B cell (primary cell): ENCODE data around the gene ISL2. TPM values are rescaled to one million over a fixed set of nuclear protein-coding genes. Genes with fewer than 3 reads are reported as not detected.

ENCODE experiments used
- ATAC-seq: fragments of 200-7000 bp; cut with Tn5 transposase; one replicate; pipeline ENCODE4 v1.10.0; 2021; ENCODE audit warnings: low read depth, mild to moderate bottlenecking, moderate number of reproducible peaks, moderate library complexity
- CTCF ChIA-PET: fragments of 350-600 bp; sonication (Branson Sonifier 250); formaldehyde crosslinking; loops from one replicate; lab custom pipeline; 2021; ENCODE audit warnings: antibody characterized with exemption, inconsistent platforms; lab: Charles Lee
- POLR2A ChIA-PET: fragments of 350-600 bp; sonication (Branson Sonifier 250); formaldehyde crosslinking; loops from one replicate; lab custom pipeline; 2021; ENCODE audit warnings: antibody characterized with exemption; lab: Charles Lee
- DNase-seq: peaks from one replicate; pipeline ENCODE4 v3.0.0; 2013
- H2AFZ ChIP-seq: 2 replicates; pipeline ENCODE4 v1.6.1; 2012; ENCODE audit warnings: mild to moderate bottlenecking, low read depth, low read length; ENCODE audit not compliant: insufficient read depth, poor library complexity, severe bottlenecking
- H3K27ac ChIP-seq, 2 donors: 1 replicate in 1 of 2; 2 replicates in 1 of 2; pipeline ENCODE4 v1.5.1; 2012 to 2013; ENCODE audit warnings: low read length in 2 of 2, mild to moderate bottlenecking in 2 of 2, moderate library complexity in 1 of 2
- H3K27me3 ChIP-seq, 4 experiments: fragments of 200-600 bp in 1 of 4; sonication (generic) in 1 of 4; replicated peaks in 1 of 4; 1 replicate in 2 of 4; 2 replicates in 2 of 4; pipeline versions ENCODE4 v1.6.1 to v1.7.0; 2013 to 2016; ENCODE audit warnings: low read length in 3 of 4, mild to moderate bottlenecking in 2 of 4, mixed read lengths in 1 of 4, moderate library complexity in 1 of 4; ENCODE audit not compliant: insufficient read depth in 4 of 4, control insufficient read depth in 3 of 4; ENCODE audit errors: control extremely low read depth in 1 of 4
- H3K36me3 ChIP-seq, 2 experiments: replicated peaks in 1 of 2; 1 replicate in 1 of 2; 2 replicates in 1 of 2; pipeline versions ENCODE4 v1.6.1 to v1.7.1; 2013; ENCODE audit warnings: low read length in 1 of 2; ENCODE audit not compliant: insufficient read depth in 2 of 2, control insufficient read depth in 1 of 2; ENCODE audit errors: control extremely low read depth in 1 of 2, extremely low read depth in 1 of 2
- H3K4me1 ChIP-seq, 2 donors: fragments of 200-600 bp in 1 of 2; sonication (generic) in 1 of 2; 1 replicate in 1 of 2; 2 replicates in 1 of 2; pipeline versions ENCODE4 v1.5.1 to v1.6.1; 2013 to 2017; ENCODE audit warnings: low read length in 2 of 2; ENCODE audit not compliant: control insufficient read depth in 2 of 2, insufficient read depth in 2 of 2
- H3K4me2 ChIP-seq: replicated peaks from 2 replicates; pipeline ENCODE3; 2012; ENCODE audit warnings: mild to moderate bottlenecking, low read depth, low read length; ENCODE audit not compliant: poor library complexity, severe bottlenecking
- H3K4me3 ChIP-seq, 5 experiments: fragments of 200-600 bp in 1 of 5; sonication (generic) in 1 of 5; 1 replicate in 3 of 5; 2 replicates in 2 of 5; pipeline versions ENCODE4 v1.5.1 to v1.7.0; 2011 to 2016; ENCODE audit warnings: low read length in 4 of 5, mild to moderate bottlenecking in 4 of 5, low read depth in 2 of 5, control low read depth in 1 of 5, moderate library complexity in 1 of 5; ENCODE audit not compliant: insufficient read depth in 1 of 5; ENCODE audit errors: control extremely low read depth in 1 of 5, extremely low read depth in 1 of 5
- H3K79me2 ChIP-seq: fragments of 200-600 bp; sonication (generic); one replicate; pipeline ENCODE4 v1.6.0; 2016; ENCODE audit warnings: low read length; ENCODE audit not compliant: control insufficient read depth, insufficient read depth
- H3K9ac ChIP-seq: fragments of 200-600 bp; sonication (generic); 2 replicates; pipeline ENCODE4 v1.6.1; 2017; ENCODE audit warnings: mild to moderate bottlenecking, low read length, moderate library complexity
- H3K9me3 ChIP-seq, 3 donors: one replicate each; pipeline versions ENCODE4 v1.6.1 to v1.7.1; 2013; ENCODE audit warnings: low read length in 2 of 3; ENCODE audit not compliant: control insufficient read depth in 2 of 3, insufficient read depth in 1 of 3; ENCODE audit errors: control extremely low read depth in 1 of 3
- H4K20me1 ChIP-seq: 2 replicates; pipeline ENCODE4 v1.6.0; 2012; ENCODE audit warnings: mild to moderate bottlenecking, low read length; ENCODE audit not compliant: insufficient read depth, control insufficient read depth, poor library complexity, severe bottlenecking
- H3K27ac Mint-ChIP-seq: one replicate; pipeline ENCODE4 v1.8.0; 2021; ENCODE audit warnings: mixed read lengths
- H3K27me3 Mint-ChIP-seq: one replicate; pipeline ENCODE4 v1.8.0; 2021; ENCODE audit warnings: mixed read lengths
- H3K4me1 Mint-ChIP-seq: one replicate; pipeline ENCODE4 v1.8.0; 2021; ENCODE audit warnings: mixed read lengths
- H3K4me3 Mint-ChIP-seq: one replicate; pipeline ENCODE4 v1.8.0; 2021; ENCODE audit warnings: mixed read lengths
- H3K9me3 Mint-ChIP-seq: one replicate; pipeline ENCODE4 v1.8.0; 2022; ENCODE audit warnings: mixed read lengths; ENCODE audit not compliant: insufficient read depth
- EZH2 ChIP-seq: IDR thresholded peaks from 2 replicates; pipeline ENCODE4 v1.6.1; 2012; ENCODE audit warnings: borderline replicate concordance, low read depth, mild to moderate bottlenecking, moderate library complexity, low read length; ENCODE audit not compliant: insufficient read depth, poor library complexity, severe bottlenecking
- WGBS: methylation state at CpG from one replicate; pipeline ENCODE4 v1.1.5; 2013; ENCODE audit warnings: missing lambda C conversion rate; ENCODE audit not compliant: insufficient coverage; 5-methylcytosine and 5-hydroxymethylcytosine counted together
- intact Hi-C: fragments of 100-400 bp; cut with micrococcal nuclease; formaldehyde crosslinking; loops from one replicate; pipeline ENCODE4 v1.10.0; 2022
- polyA plus RNA-seq: library from polyadenylated mRNA; depleted of rRNA; stranded (reverse); fragments of >200 nt; gene quantifications from 2 replicates; pipeline ENCODE4 v1.2.3, GENCODE V29; 2012
- total RNA-seq, 2 donors: library from RNA; stranded (reverse); fragments of 120-200 nt in 1 of 2; gene quantifications; 1 replicate in 1 of 2; 2 replicates in 1 of 2; pipeline versions ENCODE4 v1.2.3 to v1.2.4, GENCODE V29; 2013 to 2022
- TF ChIP-seq, protein P1 (sequence below): fragments of 200-600 bp; IDR thresholded peaks from one replicate; pipeline ENCODE4 v1.8.0; 2022; ENCODE audit warnings: antibody characterized with exemption, mild to moderate bottlenecking

Gene ISL2
- total and polyA plus RNA-seq, 2 donors (not counting 1 experiment from before 2014, with no cell fraction given): 0.59 to 1.8 TPM

DNA sequence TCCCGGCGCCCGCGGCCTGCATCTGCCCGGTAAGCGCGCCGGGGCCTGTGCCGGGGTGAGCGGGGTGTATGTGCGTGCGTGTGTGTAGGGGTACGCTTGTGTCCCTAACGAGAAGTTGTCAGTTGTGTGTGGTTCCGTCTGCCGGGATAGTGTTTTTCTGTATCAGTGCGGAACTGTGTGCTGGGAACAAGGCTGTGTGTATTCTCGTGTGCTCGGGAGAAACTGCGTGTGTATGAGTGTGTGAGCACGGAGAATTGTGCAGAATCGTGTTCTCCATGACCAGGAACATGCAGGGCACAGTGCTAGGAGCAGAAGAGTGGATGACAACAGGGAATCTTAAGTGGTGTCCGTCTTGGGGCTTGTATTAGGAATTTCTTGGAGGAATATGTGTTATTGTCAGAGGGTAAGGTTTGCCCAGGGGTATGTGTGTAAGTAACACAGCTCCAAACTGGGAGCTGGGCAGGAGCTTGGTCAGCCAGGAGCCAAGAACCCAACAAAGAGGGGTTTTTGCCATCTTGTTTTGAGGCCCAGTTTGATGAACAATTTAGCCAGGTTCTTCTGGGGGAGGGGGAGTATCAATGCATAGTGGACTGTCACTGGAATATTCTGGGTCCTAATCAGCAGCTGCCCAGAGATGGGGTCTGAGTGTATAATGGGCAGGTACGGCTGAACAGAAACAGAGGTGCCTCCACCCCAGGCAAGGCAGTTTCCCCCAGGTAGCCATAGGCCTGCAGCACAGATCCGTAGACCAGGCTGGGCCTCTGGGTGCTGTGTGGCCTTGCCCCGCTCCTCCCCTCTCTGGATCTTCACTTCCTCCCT lies 2.1 kb downstream of the ISL2 start:
- CTCF ChIA-PET: no interaction called here
- WGBS: 11% methylated on average over 24 of the region's 26 CpGs
- Mint-ChIP-seq H3K9me3 (no peaks in the 10 kb centered on the region), H3K27me3 (peaks cover 74% of the 10 kb centered on the region), H3K27ac (peak overlapping the region; percentile 74), H3K4me3 (peak overlapping the region; percentile 90), H3K4me1 (peaks cover 64% of the 10 kb centered on the region)
- Histone ChIP-seq H3K4me3 (peak overlapping the region in 1 of 5 experiments; percentile 73), H3K4me1 (peaks cover 83 to 88% of the 10 kb centered on the region in 2 donors), H3K9ac (peak overlapping the region; percentile 0), H3K79me2 (no peaks in the 10 kb centered on the region), H3K27ac (no peak overlapping the region), H3K4me2 (peak overlapping the region; percentile 96), H2AFZ (peak overlapping the region; percentile 49), H3K36me3 (no peaks in the 10 kb centered on the region), H3K27me3 (peaks cover under 1 to 95% (median 73%) of the 10 kb centered on the region in 4 experiments), H4K20me1 (peaks cover 37% of the 10 kb centered on the region), H3K9me3 (peaks cover 0 to 79% (median 2%) of the 10 kb centered on the region in 3 donors)
- POLR2A ChIA-PET: no interaction called here
- TF ChIP-seq, protein P1, sequence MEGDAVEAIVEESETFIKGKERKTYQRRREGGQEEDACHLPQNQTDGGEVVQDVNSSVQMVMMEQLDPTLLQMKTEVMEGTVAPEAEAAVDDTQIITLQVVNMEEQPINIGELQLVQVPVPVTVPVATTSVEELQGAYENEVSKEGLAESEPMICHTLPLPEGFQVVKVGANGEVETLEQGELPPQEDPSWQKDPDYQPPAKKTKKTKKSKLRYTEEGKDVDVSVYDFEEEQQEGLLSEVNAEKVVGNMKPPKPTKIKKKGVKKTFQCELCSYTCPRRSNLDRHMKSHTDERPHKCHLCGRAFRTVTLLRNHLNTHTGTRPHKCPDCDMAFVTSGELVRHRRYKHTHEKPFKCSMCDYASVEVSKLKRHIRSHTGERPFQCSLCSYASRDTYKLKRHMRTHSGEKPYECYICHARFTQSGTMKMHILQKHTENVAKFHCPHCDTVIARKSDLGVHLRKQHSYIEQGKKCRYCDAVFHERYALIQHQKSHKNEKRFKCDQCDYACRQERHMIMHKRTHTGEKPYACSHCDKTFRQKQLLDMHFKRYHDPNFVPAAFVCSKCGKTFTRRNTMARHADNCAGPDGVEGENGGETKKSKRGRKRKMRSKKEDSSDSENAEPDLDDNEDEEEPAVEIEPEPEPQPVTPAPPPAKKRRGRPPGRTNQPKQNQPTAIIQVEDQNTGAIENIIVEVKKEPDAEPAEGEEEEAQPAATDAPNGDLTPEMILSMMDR: no peak
- peak; percentile 81 for TF ChIP-seq EZH2
- intact Hi-C loops: no loop called here
- ATAC-seq: no peak
- DNase-seq: no peak
